Mucosa of stomach (tissue), 1 donor: Measurements from ENCODE around the gene TOB1.
A peak's percentile ranks its signal among the peaks of the same experiment; 100 is the strongest.
"Not testable (repeated sequence)": the region's sequence is repeated elsewhere in the genome, so short reads cannot be mapped to it uniquely, and the experiment has no call there.

ENCODE experiments used
- H3K27me3 ChIP-seq: one replicate; pipeline ENCODE4 v1.7.0; 2013; ENCODE audit warnings: mild to moderate bottlenecking, low read length; ENCODE audit not compliant: control insufficient read depth, insufficient read depth
- H3K36me3 ChIP-seq: one replicate; pipeline ENCODE4 v1.7.0; 2013; ENCODE audit warnings: low read length; ENCODE audit not compliant: control insufficient read depth, insufficient read depth
- H3K4me1 ChIP-seq: one replicate; pipeline ENCODE4 v1.7.0; 2013; ENCODE audit warnings: mild to moderate bottlenecking, low read length; ENCODE audit not compliant: control insufficient read depth, insufficient read depth
- H3K4me3 ChIP-seq: one replicate; pipeline ENCODE4 v1.7.0; 2013; ENCODE audit warnings: low read length
- H3K9ac ChIP-seq: one replicate; pipeline ENCODE4 v1.7.0; 2013; ENCODE audit warnings: mild to moderate bottlenecking, low read length, moderate library complexity
- H3K9me3 ChIP-seq: one replicate; pipeline ENCODE4 v1.7.0; 2013; ENCODE audit warnings: mild to moderate bottlenecking, low read length, moderate library complexity; ENCODE audit not compliant: control insufficient read depth
- donor health status: Pancreatic carcinoma.

TOB1 gene

DNA sequence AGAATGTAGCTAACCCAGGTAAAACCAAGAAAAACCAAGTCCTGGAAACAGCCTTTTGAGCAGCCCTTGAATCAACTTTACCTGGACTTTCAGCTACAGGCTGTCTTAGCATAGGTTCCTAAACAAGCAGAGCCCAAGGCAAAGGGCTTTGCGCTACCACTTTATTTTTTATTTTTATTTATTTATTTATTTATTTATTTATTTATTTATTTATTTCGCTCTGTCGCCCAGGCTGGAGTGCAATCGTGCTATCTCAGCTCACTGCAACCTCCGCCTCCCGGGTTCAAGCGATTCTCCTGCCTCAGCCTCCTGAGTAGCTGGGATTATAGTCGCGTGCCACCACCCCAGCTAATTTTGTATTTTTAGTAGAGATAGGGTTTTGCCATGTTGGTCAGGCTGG lies 10.9 kb upstream of the TOB1 start:
- H3K4me1 ChIP-seq, H3K36me3 ChIP-seq, H3K9me3 ChIP-seq, H3K27me3 ChIP-seq, H3K4me3 ChIP-seq, H3K9ac ChIP-seq: not testable (repeated sequence)

DNA sequence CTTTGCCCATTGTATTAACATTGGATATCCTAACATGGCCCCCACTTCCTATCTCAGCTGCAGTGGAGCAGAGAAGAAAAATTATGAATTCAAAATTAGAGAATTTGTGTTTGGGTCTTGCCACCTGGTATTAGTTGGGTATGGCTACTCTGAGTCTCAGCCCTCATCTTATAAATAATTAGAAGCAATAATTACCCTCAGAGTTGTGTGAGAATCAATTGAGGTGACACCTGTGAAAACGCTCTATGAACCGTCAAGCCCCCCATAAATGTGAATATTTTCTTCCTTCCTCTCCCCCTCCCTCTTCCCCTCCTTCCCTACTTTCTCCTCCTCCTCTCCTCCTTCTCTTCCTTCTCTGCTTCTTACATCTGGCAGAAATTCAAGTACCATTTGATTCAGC lies 8.9 kb upstream of the TOB1 start:
- H3K9me3 ChIP-seq, result no peaks in the 10 kb centered on the region
- no peaks in the 10 kb centered on the region for H3K4me1 ChIP-seq
- no peak overlapping the region for H3K4me3 ChIP-seq
- H3K9ac ChIP-seq, result no peak overlapping the region
- no peaks in the 10 kb centered on the region for H3K27me3 ChIP-seq
- H3K36me3 ChIP-seq, result no peaks in the 10 kb centered on the region

DNA sequence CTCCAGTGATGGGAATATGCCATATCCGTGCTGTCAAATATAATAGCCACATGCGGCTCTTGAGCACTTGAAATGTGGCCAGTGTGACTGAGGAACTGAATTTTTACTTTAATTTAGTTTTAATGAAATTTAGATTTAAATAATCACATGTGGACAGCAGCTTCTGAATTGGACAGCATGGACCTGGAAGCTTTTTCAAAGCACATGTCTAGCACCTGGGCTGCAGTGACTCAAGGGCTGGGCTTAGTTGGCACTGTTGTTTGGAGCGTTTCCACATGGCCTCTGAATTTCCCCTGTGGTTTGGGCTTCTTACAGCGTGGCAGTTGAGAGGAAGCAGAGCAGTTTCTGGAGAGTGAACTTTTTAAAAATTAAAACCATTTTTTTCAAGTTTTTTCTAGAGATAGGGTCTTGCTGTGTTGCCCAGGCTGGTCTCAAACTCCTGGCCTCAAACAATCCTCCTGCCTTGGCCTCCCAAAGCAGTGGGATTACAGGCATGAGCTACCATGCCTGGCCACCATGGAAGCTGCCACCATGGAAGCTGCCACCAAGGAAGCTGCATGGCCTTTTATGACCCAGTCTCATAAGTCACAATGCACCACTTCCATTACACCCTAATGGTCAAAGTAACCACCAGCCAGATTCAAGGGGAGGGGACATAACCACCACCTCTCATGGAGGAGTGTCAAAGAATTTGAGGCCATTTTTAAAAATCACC lies 6.7 kb upstream of the TOB1 start:
- no peak overlapping the region for H3K9ac ChIP-seq
- no peaks in the 10 kb centered on the region for H3K9me3 ChIP-seq
- H3K4me3 ChIP-seq, result no peak overlapping the region
- no peaks in the 10 kb centered on the region for H3K36me3 ChIP-seq
- no peaks in the 10 kb centered on the region for H3K27me3 ChIP-seq
- no peaks in the 10 kb centered on the region for H3K4me1 ChIP-seq

DNA sequence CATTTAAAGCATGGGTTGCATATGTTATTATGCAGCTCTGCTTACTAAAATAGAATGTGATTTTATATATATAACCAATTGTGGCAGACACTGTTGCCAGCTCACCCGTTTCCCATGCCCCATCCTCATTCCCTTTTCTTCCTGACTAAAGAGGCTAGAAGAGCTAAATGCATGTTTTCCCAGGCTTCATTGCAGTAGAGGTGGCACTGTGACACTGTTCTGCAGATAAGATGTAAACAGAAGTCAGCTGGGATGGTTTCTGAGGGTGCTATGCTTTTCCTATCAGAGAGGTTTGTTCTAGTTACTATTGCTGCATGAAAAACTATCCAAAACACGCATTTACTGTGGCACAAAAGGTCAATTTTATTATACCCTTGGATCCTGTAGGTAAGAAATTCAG lies 5.7 kb upstream of the TOB1 start:
- Histone ChIP-seq H3K36me3 (no peaks in the 10 kb centered on the region), H3K9me3 (no peaks in the 10 kb centered on the region), H3K9ac (no peak overlapping the region), H3K27me3 (no peaks in the 10 kb centered on the region), H3K4me1 (no peaks in the 10 kb centered on the region), H3K4me3 (no peak overlapping the region)

DNA sequence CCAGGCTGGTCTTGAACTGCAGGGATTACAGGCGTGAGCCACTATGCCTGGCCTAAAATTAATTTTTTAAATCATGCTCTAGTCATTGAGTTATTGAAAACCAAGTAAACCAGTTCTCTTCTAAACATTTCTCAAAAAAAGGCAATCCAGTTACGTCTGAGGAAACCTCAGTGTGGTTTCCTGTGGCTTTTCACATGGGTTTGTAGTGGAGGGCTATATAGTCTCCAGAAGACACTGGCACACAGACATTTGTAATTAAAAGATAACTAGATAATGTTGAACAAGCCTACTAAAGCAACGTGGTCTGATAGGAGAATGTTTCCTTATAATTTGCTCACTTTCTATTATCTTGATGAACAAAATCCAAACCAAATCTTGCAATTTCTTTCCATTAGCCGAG lies 5.2 kb upstream of the TOB1 start:
- Histone ChIP-seq H3K27me3 (no peaks in the 10 kb centered on the region), H3K4me1 (no peaks in the 10 kb centered on the region), H3K36me3 (no peaks in the 10 kb centered on the region), H3K4me3 (no peak overlapping the region), H3K9ac (no peak overlapping the region), H3K9me3 (no peaks in the 10 kb centered on the region)

DNA sequence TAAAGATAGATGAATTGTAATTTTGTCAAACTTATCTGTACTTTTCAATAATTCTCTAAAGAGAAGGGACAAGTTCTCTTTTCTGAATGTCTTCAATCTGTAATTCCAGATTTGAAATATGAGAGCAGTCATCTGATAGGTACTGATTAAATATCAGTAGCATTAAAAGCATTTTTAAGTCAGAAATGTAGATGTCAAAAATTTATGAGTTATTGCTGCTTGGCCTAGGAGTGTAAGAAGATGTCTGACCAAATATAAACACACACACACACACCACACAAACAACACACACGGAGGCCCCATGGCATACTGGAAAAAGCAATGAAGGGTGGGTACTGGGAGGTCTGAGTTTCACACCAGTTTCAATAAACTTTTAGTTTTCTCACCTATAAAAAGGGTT lies 2.4 kb upstream of the TOB1 start:
- Histone ChIP-seq H3K27me3 (no peaks in the 10 kb centered on the region), H3K9me3 (no peaks in the 10 kb centered on the region), H3K4me1 (peaks cover 1% of the 10 kb centered on the region), H3K36me3 (peaks cover 2% of the 10 kb centered on the region), H3K4me3 (peak overlapping the region; percentile 38), H3K9ac (peak overlapping the region; percentile 100)

DNA sequence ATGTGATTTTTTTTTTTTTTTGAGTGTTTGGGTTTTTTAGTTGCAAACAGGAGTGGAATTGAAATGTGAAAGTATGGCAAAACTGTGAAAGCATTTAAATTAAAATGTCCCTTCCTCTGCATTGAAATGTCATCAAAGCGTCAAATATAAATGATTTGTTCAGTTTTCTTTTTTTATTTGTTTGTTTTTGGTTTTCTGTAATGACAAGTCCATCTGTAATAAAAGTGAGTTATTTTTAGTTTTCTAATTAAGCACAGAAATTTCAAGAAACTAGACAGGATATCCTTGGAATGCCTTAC lies 1.9 kb upstream of the TOB1 start:
- H3K4me3 ChIP-seq, result peak overlapping the region; percentile 38
- H3K4me1 ChIP-seq, result peaks cover 5% of the 10 kb centered on the region
- no peaks in the 10 kb centered on the region for H3K9me3 ChIP-seq
- H3K27me3 ChIP-seq, result no peaks in the 10 kb centered on the region
- peak overlapping the region; percentile 100 for H3K9ac ChIP-seq
- peaks cover 7% of the 10 kb centered on the region for H3K36me3 ChIP-seq

DNA sequence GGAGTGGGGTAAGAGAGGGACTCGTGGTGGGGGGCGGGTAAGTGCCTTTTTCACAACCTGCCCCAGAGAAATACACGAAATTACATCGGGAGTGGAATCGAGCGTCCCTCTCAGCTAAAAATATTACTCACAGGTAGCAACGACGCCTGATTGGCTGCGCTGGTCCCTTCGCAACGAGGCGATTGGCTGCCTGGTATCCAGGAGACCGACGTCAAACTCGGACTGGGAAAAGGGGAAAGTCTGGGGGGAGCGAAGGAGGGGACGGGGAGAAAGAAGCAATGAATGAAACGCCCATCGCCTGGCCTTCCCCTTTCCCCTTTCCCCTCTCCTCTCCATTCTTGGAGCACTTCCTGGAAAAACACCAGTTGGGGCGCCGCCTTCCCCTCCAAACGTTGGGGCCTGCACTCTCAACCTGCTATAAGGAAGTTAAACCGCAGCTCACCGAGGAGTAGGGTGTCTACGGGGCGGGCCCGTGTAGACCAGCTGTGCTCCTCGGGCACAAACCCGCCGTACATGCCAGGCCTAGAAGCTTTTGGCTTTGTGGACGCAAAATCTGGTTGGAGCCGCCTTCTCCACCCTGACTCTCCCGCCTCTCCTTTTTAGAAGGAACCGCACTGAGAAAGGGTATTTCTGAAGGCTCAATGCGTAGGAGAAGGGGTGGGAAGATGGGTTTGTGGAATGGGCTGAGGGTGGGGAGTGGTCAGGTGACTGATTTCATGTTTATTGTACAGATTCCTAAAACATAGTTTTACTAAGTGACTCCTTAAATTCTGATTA lies 1.4 kb upstream of the TOB1 start:
- H3K9ac ChIP-seq, result peak overlapping the region; percentile 100
- no peaks in the 10 kb centered on the region for H3K9me3 ChIP-seq
- peaks cover 5% of the 10 kb centered on the region for H3K4me1 ChIP-seq
- peak overlapping the region; percentile 96 for H3K4me3 ChIP-seq
- H3K27me3 ChIP-seq, result no peaks in the 10 kb centered on the region
- peaks cover 10% of the 10 kb centered on the region for H3K36me3 ChIP-seq

DNA sequence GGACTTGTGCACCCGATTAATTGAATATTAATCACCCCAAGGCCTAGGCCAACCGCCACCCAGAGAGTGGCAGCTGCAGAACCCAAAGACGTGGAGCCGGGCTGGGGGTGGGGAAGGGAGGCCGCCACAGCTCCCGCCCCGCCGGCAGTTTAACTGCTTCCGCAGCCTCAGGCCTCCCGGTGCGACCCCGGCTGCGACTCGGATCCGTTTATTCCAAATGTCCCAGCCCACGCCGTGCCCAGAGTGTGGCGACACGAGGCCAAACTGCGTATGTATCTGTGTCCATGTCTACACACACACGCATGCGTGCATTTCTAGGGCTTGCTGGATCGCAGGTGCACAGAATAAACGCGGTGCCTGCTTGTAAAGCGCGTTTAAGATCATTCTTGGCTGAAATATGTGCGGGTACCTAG lies 802 bp upstream of the TOB1 start:
- peak overlapping the region; percentile 96 for H3K4me3 ChIP-seq
- H3K9me3 ChIP-seq, result no peaks in the 10 kb centered on the region
- peaks cover 5% of the 10 kb centered on the region for H3K4me1 ChIP-seq
- peak overlapping the region; percentile 100 for H3K9ac ChIP-seq
- no peaks in the 10 kb centered on the region for H3K27me3 ChIP-seq
- H3K36me3 ChIP-seq, result peaks cover 10% of the 10 kb centered on the region

DNA sequence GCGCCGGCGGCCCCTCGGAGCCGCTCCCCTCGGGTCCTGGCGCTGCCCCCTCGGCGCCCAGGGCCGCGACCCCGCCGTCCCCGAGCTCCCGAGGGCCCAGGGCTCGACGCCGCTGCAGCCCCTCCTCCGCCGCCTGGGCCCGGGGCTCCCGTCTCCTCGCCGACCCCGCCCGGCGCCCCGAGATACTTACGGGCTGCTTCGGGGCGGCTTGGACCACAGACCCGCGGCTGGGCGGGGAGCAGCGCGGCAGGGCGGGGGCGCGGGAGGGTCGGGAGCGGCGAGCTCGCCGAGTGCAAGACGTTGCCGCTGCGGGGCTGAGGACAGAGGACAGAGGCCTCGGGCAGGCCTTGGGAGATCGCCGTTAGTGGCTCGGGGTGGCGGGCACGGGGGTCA lies 290 bp downstream of the TOB1 start:
- peaks cover 5% of the 10 kb centered on the region for H3K4me1 ChIP-seq

DNA sequence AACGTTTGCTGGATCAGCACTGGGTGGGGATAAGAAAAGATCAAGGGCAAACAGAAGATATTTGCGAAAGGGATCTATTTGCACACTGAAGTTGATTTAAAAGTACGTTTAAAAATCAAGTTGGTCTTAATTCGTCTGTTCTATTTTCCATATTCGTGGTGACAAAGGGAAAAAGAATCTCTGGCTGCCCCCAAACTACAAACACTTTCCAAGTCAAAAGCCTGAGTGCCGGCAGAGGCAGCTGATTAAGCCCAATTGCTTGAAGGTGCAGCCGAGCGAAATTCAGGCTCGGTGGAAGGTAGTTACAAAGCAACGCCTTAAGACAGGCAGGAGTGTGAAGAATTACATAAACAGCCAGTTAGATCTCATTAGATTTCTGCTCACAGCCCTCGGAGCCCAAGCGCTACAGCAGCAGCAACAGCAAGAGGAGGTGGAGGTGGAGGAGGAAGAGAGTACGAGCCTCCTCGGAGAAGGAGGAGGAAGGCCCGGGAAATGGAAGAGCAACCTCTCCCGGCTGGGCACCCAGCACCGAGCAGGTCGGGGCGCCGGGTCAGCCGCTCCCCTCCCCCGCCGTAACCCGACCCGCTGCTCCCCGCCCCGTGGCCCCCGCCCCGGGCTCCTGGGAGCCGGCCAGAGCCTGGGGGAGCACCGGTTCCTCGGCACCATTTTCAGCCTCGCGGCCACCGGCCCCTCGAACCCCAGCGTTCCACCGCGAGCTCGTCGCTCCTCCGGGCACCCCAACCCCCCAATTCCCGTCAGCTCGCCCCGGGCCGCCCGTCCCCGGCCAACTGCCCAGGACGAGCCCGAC lies 890 bp downstream of the TOB1 start:
- H3K9ac ChIP-seq, result peak overlapping the region; percentile 99
- peaks cover 10% of the 10 kb centered on the region for H3K36me3 ChIP-seq
- no peaks in the 10 kb centered on the region for H3K27me3 ChIP-seq
- H3K9me3 ChIP-seq, result no peaks in the 10 kb centered on the region
- peak overlapping the region; percentile 70 for H3K4me3 ChIP-seq
- H3K4me1 ChIP-seq, result peaks cover 5% of the 10 kb centered on the region

More for the DNA sequence above, 290 bp downstream of the TOB1 start:
- Histone ChIP-seq H3K9me3 (no peaks in the 10 kb centered on the region), H3K9ac (peak overlapping the region; percentile 99), H3K27me3 (no peaks in the 10 kb centered on the region), H3K36me3 (peaks cover 10% of the 10 kb centered on the region), H3K4me3 (peak overlapping the region; percentile 70)

DNA sequence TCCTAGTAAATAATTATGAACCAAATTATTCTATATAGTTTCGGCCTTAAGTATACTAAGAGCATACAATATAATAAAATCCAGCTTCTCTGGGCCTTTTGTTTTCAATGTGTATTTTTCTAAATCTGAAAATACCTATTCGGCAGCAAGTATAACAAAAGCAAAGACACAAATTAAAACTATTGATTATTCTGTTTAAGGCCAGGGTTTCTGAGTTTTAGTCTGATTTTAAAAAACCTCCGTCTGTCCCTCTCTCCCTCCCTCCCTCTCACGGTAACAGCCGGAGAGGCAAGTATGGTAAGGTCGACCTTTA lies 1.5 kb downstream of the TOB1 start:
- H3K4me1 ChIP-seq, result peaks cover 5% of the 10 kb centered on the region
- H3K4me3 ChIP-seq, result peak overlapping the region; percentile 70
- peak overlapping the region; percentile 99 for H3K9ac ChIP-seq
- H3K9me3 ChIP-seq, result no peaks in the 10 kb centered on the region
- peaks cover 10% of the 10 kb centered on the region for H3K36me3 ChIP-seq
- no peaks in the 10 kb centered on the region for H3K27me3 ChIP-seq
